PFSK-1 (cell line): Measurements from ENCODE around the gene THOC7.

Source experiments
- REST ChIP-seq, 2 experiments: IDR thresholded peaks; 2 replicates each; pipeline versions ENCODE4 v1.6.1 to v1.8.0; 2011 to 2012; ENCODE audit warnings: low read depth in 2 of 2, low read length in 2 of 2, control low read depth in 1 of 2, inconsistent platforms in 1 of 2, mild to moderate bottlenecking in 1 of 2, moderate library complexity in 1 of 2; ENCODE audit not compliant: insufficient read depth in 1 of 2
- TAF1 ChIP-seq: IDR thresholded peaks from 2 replicates; pipeline ENCODE4 v1.6.1; 2012; ENCODE audit warnings: low read length, control low read depth, borderline replicate concordance; ENCODE audit not compliant: insufficient read depth

GRCh38 chr3:63864008-63864964 lies 681 bp upstream of the THOC7 start:
- no peak for TF ChIP-seq REST (IDR thresholded peaks at IDR 0.05; ENCODE audit: insufficient read depth in 1 of 2, low read depth in 2 of 2, low read length in 2 of 2)
- no peak for TF ChIP-seq TAF1
